ENCODE data around the gene LRTM1.

Gene LRTM1

DNA sequence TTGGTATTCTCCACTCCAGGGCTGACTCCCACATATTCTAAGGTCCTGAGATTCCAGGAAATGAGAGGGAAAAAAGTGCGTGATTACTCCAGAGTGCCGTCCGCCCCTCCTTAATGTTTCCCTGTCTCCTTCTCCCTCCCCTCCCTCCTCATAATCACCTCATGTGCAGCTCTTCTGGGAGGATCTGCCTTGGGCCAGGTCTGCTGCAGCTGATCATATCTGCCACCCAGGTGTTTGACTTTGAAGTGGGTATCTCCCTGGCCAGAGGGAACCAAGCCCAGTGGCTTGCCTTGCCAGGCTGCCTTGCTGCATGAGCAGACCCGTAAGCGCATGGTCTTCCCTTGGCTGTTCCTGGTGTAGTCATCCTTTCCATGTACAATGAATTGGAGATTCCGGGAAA lies 28.1 kb upstream of the LRTM1 start:
- no peaks in the 10 kb centered on the region for H3K27me3 Mint-ChIP-seq

DNA sequence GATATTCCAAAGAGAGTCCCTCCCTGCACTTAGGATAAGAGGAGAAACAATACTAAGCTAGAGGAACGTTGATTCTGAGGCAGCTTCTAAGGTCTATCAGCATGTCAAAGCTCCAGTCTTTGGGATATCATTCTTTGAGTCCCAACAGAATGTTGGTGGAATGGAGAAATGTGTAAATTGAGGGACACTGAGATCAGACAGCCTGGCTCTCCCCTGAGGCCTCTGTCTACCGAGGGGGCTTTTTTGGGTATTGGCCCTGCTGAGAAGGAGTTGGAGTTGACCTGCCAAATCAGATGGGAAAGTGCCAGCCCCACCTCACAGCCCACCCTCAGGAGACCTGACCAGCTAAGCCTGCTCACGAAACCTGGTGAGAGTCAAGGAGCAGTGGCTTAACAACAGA lies 27.6 kb upstream of the LRTM1 start:
- DNase-seq (no peak), ATAC-seq (replicated peaks) (no peak)
- Mint-ChIP-seq H3K27ac (no peak overlapping the region), H3K36me3 (ENCODE audit: insufficient read depth) (no peaks in the 10 kb centered on the region), H3K4me3 (no peak overlapping the region), H3K9me3 (peaks cover 0 to 5% of the 10 kb centered on the region in 2 donors), H3K4me1 (ENCODE audit: low read depth in 2 of 2) (no peaks in the 10 kb centered on the region), H3K27me3 (no peaks in the 10 kb centered on the region)

More for the DNA sequence above, 28.1 kb upstream of the LRTM1 start:
- DNase-seq (no peak), ATAC-seq (replicated peaks) (no peak)
- no peaks in the 10 kb centered on the region for H3K4me1 Mint-ChIP-seq (ENCODE audit: low read depth in 2 of 2)
- no peak overlapping the region for H3K4me3 Mint-ChIP-seq
- no peaks in the 10 kb centered on the region for H3K36me3 Mint-ChIP-seq (ENCODE audit: insufficient read depth)
- H3K9me3 Mint-ChIP-seq, result peaks cover 0 to 5% of the 10 kb centered on the region in 2 donors
- no peak overlapping the region for H3K27ac Mint-ChIP-seq

DNA sequence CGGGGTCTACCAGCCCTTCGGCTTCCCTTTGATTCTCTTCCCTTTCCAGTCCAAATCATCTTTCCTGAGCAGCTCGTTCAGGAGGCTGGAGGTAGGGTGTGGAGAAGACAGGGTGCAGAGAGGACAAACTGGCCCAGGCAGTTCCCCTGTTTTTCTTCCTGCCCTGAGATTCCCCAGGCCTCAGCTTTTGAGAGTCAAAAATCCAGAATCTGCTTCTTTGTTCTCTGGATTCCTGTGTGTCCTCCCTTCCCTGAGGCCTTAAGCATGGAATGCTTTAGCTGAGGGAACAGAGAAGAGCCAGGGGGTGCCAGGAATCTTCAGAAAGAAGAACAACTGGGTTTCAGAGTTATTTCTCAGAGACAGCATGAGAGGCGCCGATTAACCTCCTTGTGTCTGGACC lies 26.7 kb upstream of the LRTM1 start:
- no peaks in the 10 kb centered on the region for H3K27me3 Mint-ChIP-seq
- ATAC-seq (replicated peaks) (no peak), DNase-seq (no peak)
- H3K4me1 Mint-ChIP-seq (ENCODE audit: low read depth in 2 of 2), result no peaks in the 10 kb centered on the region
- peaks cover 0 to 5% of the 10 kb centered on the region in 2 donors for H3K9me3 Mint-ChIP-seq
- no peaks in the 10 kb centered on the region for H3K36me3 Mint-ChIP-seq (ENCODE audit: insufficient read depth)
- no peak overlapping the region for H3K4me3 Mint-ChIP-seq
- no peak overlapping the region for H3K27ac Mint-ChIP-seq

DNA sequence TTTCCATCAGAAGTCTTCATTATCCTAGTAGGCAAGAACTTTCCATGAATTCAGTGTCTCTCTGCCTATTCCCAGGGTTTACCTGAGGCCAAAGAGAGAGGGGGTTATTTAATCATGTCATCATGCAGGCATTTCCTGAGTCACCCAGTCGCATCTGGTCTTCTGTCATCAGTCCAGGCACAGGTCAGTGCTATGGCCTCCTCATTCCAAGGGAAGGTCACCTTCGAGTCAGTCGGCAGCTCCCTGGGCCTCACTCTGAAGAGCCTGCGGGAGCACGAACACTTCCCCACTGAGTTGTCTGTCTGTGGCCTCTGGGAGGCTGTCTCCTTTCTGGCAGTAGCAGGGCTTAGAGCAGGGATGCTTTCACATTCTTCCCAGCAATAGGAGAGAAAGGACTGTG lies 26.2 kb upstream of the LRTM1 start:
- Mint-ChIP-seq H3K27ac (no peak overlapping the region), H3K4me1 (ENCODE audit: low read depth in 2 of 2) (no peaks in the 10 kb centered on the region), H3K9me3 (peaks cover 0 to 5% of the 10 kb centered on the region in 2 donors), H3K36me3 (ENCODE audit: insufficient read depth) (no peaks in the 10 kb centered on the region), H3K27me3 (no peaks in the 10 kb centered on the region), H3K4me3 (no peak overlapping the region)
- DNase-seq (no peak), ATAC-seq (replicated peaks) (no peak)

DNA sequence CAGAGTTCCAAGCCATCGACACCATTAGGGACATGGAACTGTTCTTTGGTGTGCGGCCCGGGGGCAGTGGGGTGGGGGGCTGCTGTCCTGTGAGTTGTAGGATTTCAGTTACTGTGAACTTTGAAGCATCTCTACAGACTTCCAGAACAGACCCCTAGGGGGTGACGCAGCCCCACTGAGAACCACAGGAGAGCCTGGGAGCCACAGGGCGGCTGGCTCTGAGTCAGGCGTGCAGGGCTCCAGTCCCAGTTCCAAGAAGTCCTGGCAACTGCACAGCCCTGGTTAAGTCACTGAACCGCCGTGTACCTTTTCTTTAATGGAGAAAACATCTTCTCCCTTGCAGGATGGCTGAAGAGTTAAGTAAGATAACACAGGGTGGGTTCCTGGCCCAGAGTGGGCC lies 23.5 kb upstream of the LRTM1 start:
- Mint-ChIP-seq H3K4me1 (ENCODE audit: low read depth in 2 of 2) (no peaks in the 10 kb centered on the region), H3K27me3 (no peaks in the 10 kb centered on the region), H3K36me3 (ENCODE audit: insufficient read depth) (no peaks in the 10 kb centered on the region), H3K27ac (no peak overlapping the region), H3K9me3 (peaks cover 0 to 2% of the 10 kb centered on the region in 2 donors), H3K4me3 (no peak overlapping the region)
- DNase-seq (no peak), ATAC-seq (replicated peaks) (no peak)

DNA sequence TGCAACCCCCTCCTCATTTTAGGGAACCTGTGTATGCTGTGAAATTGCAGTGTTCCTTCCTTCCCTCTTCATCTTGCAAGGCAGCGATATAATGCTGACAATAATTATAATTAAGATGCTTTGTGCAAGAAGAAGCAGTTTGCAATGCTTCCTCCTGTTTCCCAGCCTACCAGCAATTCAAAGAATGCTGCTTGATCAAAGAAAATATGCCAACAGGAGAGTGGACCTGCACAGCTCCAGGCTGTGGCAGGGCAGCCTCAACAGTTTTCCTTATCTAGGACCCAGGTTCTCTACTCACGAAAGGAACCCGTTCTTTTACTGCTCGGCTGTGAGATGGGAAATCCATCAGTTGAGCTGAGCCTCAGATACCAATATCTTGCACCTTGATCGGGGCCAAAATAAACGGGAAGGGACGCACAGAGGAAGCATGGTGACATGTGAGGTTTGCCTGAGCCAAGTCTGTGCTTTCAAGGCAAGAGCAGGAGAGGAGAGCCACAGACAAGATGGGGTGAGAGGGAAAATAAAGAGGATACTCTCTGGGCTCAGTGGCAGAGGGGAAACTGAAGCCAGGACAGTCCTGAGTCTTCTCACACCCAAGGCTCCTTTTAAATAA lies 22.6 kb upstream of the LRTM1 start:
- ATAC-seq (replicated peaks), result no peak
- Mint-ChIP-seq H3K27me3 (no peaks in the 10 kb centered on the region), H3K4me3 (no peak overlapping the region), H3K27ac (no peak overlapping the region), H3K4me1 (ENCODE audit: low read depth in 2 of 2) (no peaks in the 10 kb centered on the region), H3K9me3 (peaks cover 1% of the 10 kb centered on the region in 2 donors), H3K36me3 (ENCODE audit: insufficient read depth) (no peaks in the 10 kb centered on the region)
- no peak for DNase-seq

DNA sequence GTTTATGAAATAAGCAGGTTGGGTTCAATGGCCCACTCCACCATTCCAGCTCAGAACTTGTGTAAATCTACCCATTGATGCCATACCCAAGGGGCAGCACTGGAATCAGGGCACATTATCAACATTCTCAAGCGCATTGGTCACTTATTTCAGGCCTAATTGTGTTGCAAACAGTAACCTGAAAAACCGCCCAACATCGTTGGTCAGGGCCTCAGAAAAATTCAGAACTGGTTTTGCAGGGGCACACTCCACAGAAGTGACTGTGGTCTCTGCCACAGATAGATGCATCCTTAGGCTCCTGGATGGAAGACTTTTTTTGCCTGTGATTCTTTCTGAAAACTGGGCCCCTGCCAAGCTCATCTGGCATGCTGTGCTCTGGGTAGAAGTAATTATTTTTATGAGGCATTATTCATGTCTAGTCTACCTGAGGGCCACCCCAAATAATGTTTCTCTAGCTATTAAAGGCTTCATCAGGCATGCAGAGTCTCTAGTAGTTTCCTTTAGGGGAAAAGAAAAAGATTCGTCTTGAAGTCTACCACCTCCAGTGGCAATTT lies 21.7 kb upstream of the LRTM1 start:
- no peak for DNase-seq
- H3K4me3 Mint-ChIP-seq, result no peak overlapping the region
- no peak for ATAC-seq (replicated peaks)
- no peak overlapping the region for H3K27ac Mint-ChIP-seq
- peaks cover 5 to 6% of the 10 kb centered on the region in 2 donors for H3K9me3 Mint-ChIP-seq
- H3K27me3 Mint-ChIP-seq, result no peaks in the 10 kb centered on the region
- no peaks in the 10 kb centered on the region for H3K36me3 Mint-ChIP-seq (ENCODE audit: insufficient read depth)
- no peaks in the 10 kb centered on the region for H3K4me1 Mint-ChIP-seq (ENCODE audit: low read depth in 2 of 2)

DNA sequence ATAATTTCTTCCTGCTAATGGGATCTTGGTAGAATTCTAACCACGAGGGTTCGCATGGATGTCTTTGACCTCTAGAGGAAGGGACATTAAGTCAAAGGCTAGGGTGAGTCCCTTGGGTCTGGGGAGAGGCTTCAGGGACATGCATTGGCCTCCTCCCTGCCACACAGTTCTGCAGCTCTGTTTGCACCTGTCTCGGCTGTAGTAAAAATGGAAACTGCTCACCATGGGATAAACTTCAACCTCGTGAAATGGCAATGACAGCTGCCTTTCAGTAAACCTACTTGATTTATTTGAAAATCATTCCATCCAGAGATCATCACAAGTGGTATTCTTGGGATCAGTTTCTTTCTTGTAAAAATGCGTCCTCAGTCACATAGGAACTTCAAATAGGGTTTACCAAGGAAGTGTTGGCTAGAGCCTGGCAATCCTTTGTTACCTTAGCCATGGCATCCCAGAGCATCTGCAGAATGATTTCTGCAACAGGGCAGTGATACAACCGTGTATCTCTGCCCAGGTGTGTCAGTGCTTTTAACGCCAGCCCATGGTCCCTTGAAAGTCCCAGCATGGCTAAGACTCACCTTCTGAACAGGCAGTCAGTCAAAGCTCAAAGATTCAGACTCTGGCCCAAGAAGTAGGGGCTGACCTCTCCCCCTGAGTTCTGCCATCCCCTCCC lies 14.0 kb upstream of the LRTM1 start:
- ATAC-seq (replicated peaks), result no peak

DNA sequence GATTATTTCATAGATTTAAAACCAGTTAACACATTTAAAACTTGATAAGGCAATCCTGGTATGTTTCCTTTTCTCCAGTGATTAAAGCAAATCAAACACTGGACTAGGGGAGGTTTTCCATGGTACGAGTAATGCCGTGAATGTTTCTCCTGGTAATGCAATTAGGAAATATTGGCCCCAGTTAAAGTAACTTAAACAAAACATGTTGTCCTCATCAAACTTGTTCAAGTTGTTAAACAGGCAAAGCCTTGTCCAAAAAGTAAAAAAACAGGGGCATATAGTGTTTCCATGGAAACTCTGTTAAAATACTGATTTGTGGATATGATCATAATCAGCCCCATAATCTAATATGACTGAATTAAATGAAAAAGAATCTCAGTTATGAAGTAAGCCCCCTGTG lies 13.1 kb upstream of the LRTM1 start:
- peaks cover 4 to 6% of the 10 kb centered on the region in 2 donors for H3K9me3 Mint-ChIP-seq
- no peak overlapping the region for H3K27ac Mint-ChIP-seq

More for the DNA sequence above, 14.0 kb upstream of the LRTM1 start:
- no peak overlapping the region for H3K4me3 Mint-ChIP-seq
- H3K9me3 Mint-ChIP-seq, result peaks cover 5 to 6% of the 10 kb centered on the region in 2 donors
- H3K27ac Mint-ChIP-seq, result no peak overlapping the region
- H3K27me3 Mint-ChIP-seq, result no peaks in the 10 kb centered on the region
- H3K4me1 Mint-ChIP-seq (ENCODE audit: low read depth in 2 of 2), result no peaks in the 10 kb centered on the region
- H3K36me3 Mint-ChIP-seq (ENCODE audit: insufficient read depth), result no peaks in the 10 kb centered on the region
- DNase-seq, result no peak

DNA sequence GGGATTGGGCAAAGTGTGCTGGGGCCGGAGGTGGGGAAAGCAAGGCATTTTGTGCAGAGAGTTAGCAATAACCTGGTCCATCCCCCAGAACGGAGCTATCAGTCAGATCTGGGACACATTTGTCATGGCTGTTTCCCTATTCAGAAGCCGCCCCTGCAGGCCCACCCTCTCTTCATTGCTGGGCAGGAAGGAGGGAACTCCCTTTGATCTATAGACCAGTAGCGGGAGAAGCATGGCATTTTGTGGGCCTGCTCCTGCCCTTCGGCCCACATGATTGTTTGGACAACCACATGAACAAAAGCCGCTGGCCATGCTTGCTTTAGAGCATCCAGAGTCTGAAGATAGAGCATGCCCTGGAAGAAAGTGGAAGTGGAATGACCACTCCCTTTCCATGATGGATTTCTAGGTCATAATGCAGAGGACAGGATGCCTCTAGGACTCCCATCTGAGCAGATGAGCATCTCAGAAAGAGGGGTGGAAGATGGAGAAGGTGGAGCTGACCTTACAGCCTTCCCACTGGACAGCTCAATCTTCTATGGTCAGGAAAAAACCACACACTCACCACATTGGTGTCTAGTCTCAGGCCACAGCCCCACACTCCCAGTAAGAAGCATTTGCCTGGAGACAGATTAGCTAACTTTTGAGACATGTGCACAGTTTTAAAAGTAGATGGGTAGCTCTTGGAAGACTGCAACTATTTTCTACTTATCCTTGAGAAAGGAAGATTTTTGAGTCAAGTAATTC lies 11.9 kb upstream of the LRTM1 start:
- Mint-ChIP-seq H3K4me3 (no peak overlapping the region), H3K9me3 (peaks cover 0 to 2% of the 10 kb centered on the region in 2 donors)

More for the DNA sequence above, 13.1 kb upstream of the LRTM1 start:
- H3K4me3 Mint-ChIP-seq, result no peak overlapping the region
- DNase-seq (no peak), ATAC-seq (replicated peaks) (no peak)
- H3K4me1 Mint-ChIP-seq (ENCODE audit: low read depth in 2 of 2), result no peaks in the 10 kb centered on the region
- no peaks in the 10 kb centered on the region for H3K27me3 Mint-ChIP-seq
- H3K36me3 Mint-ChIP-seq (ENCODE audit: insufficient read depth), result no peaks in the 10 kb centered on the region

DNA sequence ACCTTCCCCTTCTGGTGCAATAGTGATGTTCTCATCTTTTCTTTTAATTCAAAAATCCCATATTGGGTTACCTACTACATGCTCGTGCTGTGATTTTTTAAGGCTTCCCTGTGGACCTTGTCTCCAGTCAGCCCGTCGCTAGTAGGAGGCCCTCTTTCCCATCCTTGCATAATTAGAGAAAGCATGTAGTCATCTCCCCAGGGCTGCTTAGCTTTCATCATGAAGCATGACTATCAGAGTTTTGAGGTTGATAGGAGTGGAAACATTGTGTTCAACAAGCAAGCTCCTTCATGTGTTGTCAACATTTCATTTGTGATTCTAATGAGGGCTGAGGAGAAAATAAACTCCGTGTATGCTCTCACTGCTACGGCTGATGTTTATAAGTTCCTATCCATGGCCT lies 8.7 kb upstream of the LRTM1 start:
- no peak for DNase-seq
- Mint-ChIP-seq H3K27me3 (no peaks in the 10 kb centered on the region), H3K36me3 (ENCODE audit: insufficient read depth) (no peaks in the 10 kb centered on the region), H3K27ac (no peak overlapping the region), H3K9me3 (no peaks in the 10 kb centered on the region), H3K4me1 (ENCODE audit: low read depth in 2 of 2) (no peaks in the 10 kb centered on the region), H3K4me3 (no peak overlapping the region)
- ATAC-seq (replicated peaks), result no peak

More for the DNA sequence above, 11.9 kb upstream of the LRTM1 start:
- Mint-ChIP-seq H3K27me3 (no peaks in the 10 kb centered on the region), H3K4me1 (ENCODE audit: low read depth in 2 of 2) (no peaks in the 10 kb centered on the region), H3K27ac (no peak overlapping the region), H3K36me3 (ENCODE audit: insufficient read depth) (no peaks in the 10 kb centered on the region)
- DNase-seq (no peak), ATAC-seq (replicated peaks) (no peak)

DNA sequence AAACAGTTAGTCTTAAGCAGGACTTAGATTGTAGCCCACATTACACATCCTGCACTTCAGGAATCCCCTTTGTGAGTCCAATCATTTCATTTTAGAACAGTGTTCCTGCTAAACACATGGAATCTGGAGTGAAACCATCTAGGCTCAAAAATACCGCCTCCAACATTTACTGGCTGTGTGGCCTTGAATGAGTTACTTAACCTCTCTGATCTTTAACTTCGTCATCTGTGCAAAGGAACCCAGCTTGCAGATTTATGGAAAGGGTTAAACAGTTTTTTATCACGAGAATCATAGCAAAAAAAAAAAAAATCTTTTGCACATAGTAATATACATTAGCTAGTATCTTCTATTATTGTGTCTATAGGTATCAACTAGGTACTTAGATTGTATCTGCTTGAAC lies 8.0 kb upstream of the LRTM1 start:
- Mint-ChIP-seq H3K4me3 (no peak overlapping the region), H3K27me3 (no peaks in the 10 kb centered on the region), H3K4me1 (ENCODE audit: low read depth in 2 of 2) (no peaks in the 10 kb centered on the region), H3K9me3 (no peaks in the 10 kb centered on the region), H3K36me3 (ENCODE audit: insufficient read depth) (no peaks in the 10 kb centered on the region), H3K27ac (no peak overlapping the region)
- DNase-seq (no peak), ATAC-seq (replicated peaks) (no peak)

DNA sequence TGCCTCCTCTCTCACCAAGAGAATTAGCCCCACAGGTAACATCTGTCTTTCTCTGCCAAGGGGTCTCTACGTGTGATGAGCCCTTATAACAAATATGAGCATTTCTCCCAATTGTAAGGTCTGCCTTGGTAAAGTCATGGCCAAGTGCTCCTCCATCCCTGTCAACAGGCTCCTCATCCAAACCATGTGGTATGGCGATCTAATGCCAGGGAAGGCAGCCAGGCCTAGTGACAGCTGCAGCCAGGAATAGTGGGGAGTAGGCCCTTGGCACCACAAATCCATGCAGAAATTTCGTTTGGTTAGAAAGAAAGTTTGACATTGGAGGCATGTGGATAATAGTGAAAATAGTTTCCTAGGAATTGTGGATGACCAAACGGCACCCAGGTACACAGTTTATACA lies 4.7 kb upstream of the LRTM1 start:
- Mint-ChIP-seq H3K36me3 (ENCODE audit: insufficient read depth) (no peaks in the 10 kb centered on the region), H3K27me3 (no peaks in the 10 kb centered on the region), H3K4me3 (no peak overlapping the region), H3K27ac (no peak overlapping the region), H3K9me3 (peaks cover 0 to 1% of the 10 kb centered on the region in 2 donors), H3K4me1 (ENCODE audit: low read depth in 2 of 2) (no peaks in the 10 kb centered on the region)
- no peak for ATAC-seq (replicated peaks)
- no peak for DNase-seq

DNA sequence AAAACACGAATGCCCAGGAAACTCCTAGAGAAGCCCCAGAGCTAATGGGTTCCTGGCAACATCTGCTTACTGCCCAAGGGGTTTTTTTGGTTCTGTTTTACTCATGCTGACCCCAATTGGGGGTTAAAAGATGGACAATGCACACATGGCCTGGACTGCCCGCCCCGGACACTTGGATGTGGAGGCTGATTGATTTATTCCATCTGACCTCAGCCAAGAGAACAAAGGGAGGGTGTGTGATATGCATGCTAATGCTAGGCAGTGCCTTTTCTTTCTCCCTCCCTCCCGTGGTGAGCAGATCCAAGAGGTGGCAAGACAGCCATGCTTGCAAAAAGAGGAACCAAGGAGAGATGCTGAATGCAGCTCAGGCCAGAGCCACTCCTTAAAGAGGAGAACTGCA lies 3.3 kb upstream of the LRTM1 start:
- Mint-ChIP-seq H3K36me3 (ENCODE audit: insufficient read depth) (no peaks in the 10 kb centered on the region), H3K4me3 (no peak overlapping the region), H3K27ac (no peak overlapping the region), H3K4me1 (ENCODE audit: low read depth in 2 of 2) (no peaks in the 10 kb centered on the region), H3K27me3 (no peaks in the 10 kb centered on the region), H3K9me3 (peaks cover 0 to 1% of the 10 kb centered on the region in 2 donors)
- DNase-seq, result no peak
- no peak for ATAC-seq (replicated peaks)
